Neural cell (in vitro differentiated cells): ENCODE results near the gene KDM4E.
"Not testable (repeated sequence)": the region's sequence is repeated elsewhere in the genome, so short reads cannot be mapped to it uniquely, and the experiment has no call there.

Source experiments
- CTCF ChIP-seq: fragments of 450-650 bp; IDR thresholded peaks from 2 replicates; pipeline ENCODE4 v1.5.1; 2014; ENCODE audit warnings: antibody characterized with exemption, mild to moderate bottlenecking, moderate library complexity; ENCODE audit not compliant: poor library complexity, severe bottlenecking
- EP300 ChIP-seq: fragments of 450-650 bp; conservative IDR thresholded peaks from 2 replicates; pipeline ENCODE4 v1.6.1; 2014; ENCODE audit warnings: antibody characterized with exemption, mild to moderate bottlenecking, moderate library complexity; ENCODE audit not compliant: poor library complexity, severe bottlenecking
- EZH2 ChIP-seq: fragments of 200-600, 300-800 bp; shearing (Covaris generic), sonication (generic); IDR thresholded peaks from 2 replicates; pipeline ENCODE4 v1.6.1; 2014; ENCODE audit warnings: antibody characterized with exemption, low read length, borderline replicate concordance, mild to moderate bottlenecking; ENCODE audit not compliant: insufficient read depth, poor library complexity, severe bottlenecking
- POLR2AphosphoS5 ChIP-seq: IDR thresholded peaks from 2 replicates; pipeline ENCODE4 v1.6.1; 2012
- REST ChIP-seq: IDR thresholded peaks from 2 replicates; pipeline ENCODE4 v1.6.1; 2012; ENCODE audit warnings: borderline replicate concordance
- SMC3 ChIP-seq: fragments of 450-650 bp; conservative IDR thresholded peaks from 2 replicates; pipeline ENCODE4 v1.6.1; 2014; ENCODE audit warnings: antibody characterized with exemption, mild to moderate bottlenecking, moderate library complexity; ENCODE audit not compliant: poor library complexity
- TAF1 ChIP-seq: IDR thresholded peaks from 2 replicates; pipeline ENCODE4 v1.6.1; 2012; ENCODE audit warnings: low read depth

GRCh38 chr11:95049122-95049521 is 24.1 kb downstream of the KDM4E start, which contains the start of gene KDM4F:
- not testable (repeated sequence) for TF ChIP-seq POLR2AphosphoS5, EZH2, TAF1, EP300, CTCF, SMC3, REST
